Gastroesophageal sphincter (tissue), 4 donors: ENCODE data around the gene APOO. TPM values are rescaled to one million over a fixed set of nuclear protein-coding genes. Genes with fewer than 3 reads are reported as not detected.

Source experiments
- ATAC-seq: fragments of 150-250 bp; one replicate; pipeline ENCODE4 v1.9.1; 2016; ENCODE audit warnings: mild to moderate bottlenecking, moderate library complexity
- H3K27ac ChIP-seq, 4 donors: fragments of 200-600 bp; sonication (generic) in 3 of 4; 1 replicate in 3 of 4; 2 replicates in 1 of 4; pipeline ENCODE4 v1.5.1; 2016 to 2019
- H3K27me3 ChIP-seq: fragments of 200-600 bp; sonication (generic); one replicate; pipeline ENCODE4 v1.5.1; 2019
- H3K36me3 ChIP-seq, 2 donors: fragments of 200-600 bp; sonication (generic); one replicate each; pipeline ENCODE4 v1.5.1; 2019; ENCODE audit warnings: control low read depth in 1 of 2
- H3K4me1 ChIP-seq, 3 donors: fragments of 200-600 bp; sonication (generic); 1 replicate in 2 of 3; 2 replicates in 1 of 3; pipeline ENCODE4 v1.5.1; 2016 to 2019; ENCODE audit warnings: control low read depth in 2 of 3
- H3K4me3 ChIP-seq, 2 donors: fragments of 200-600 bp; sonication (generic); one replicate each; pipeline ENCODE4 v1.5.1; 2019; ENCODE audit warnings: mild to moderate bottlenecking in 1 of 2, moderate library complexity in 1 of 2
- H3K9me3 ChIP-seq, 3 donors: fragments of 200-600 bp; sonication (generic); one replicate each; pipeline ENCODE4 v1.5.1; 2017 to 2019; ENCODE audit warnings: control low read depth in 2 of 3
- CTCF ChIP-seq, 4 experiments: fragments of 200-600 bp in 2 of 4; fragments of 450-650 bp in 2 of 4; sonication (generic) in 1 of 4; IDR thresholded peaks; one replicate each; pipeline ENCODE4 v1.5.1; 2017 to 2019; ENCODE audit warnings: antibody characterized with exemption in 4 of 4, mild to moderate bottlenecking in 2 of 4, moderate library complexity in 2 of 4
- EP300 ChIP-seq: sonication (generic); formaldehyde crosslinking; IDR thresholded peaks from one replicate; pipeline ENCODE4 v1.6.1; 2017; ENCODE audit warnings: antibody characterized with exemption, mild to moderate bottlenecking
- POLR2A ChIP-seq, 2 donors: fragments of 450-650 bp; IDR thresholded peaks; one replicate each; pipeline ENCODE4 v1.6.1; 2017; ENCODE audit warnings: antibody characterized with exemption in 2 of 2, mild to moderate bottlenecking in 2 of 2, moderate library complexity in 1 of 2
- POLR2AphosphoS5 ChIP-seq: sonication (generic); formaldehyde crosslinking; IDR thresholded peaks from one replicate; pipeline ENCODE4 v1.6.1; 2017; ENCODE audit warnings: antibody characterized with exemption
- WGBS, 2 donors: methylation state at CpG; one replicate each; pipeline ENCODE4 v1.1.5; 2018; ENCODE audit warnings: low coverage in 1 of 2; 5-methylcytosine and 5-hydroxymethylcytosine counted together
- total RNA-seq, 4 donors: library from RNA; depleted of rRNA; stranded (reverse); fragments of >200 nt; gene quantifications; one replicate each; pipeline ENCODE4 v1.1.0, GENCODE V29; 2016

APOO gene
- total RNA-seq, 4 donors from 2014 or later, result 4.5 to 19.8 (median 8.7) TPM

- no peak overlapping the region for H3K27ac ChIP-seq
- TF ChIP-seq CTCF (IDR thresholded peaks at IDR 0.05), result no peak
- TF ChIP-seq POLR2A (IDR thresholded peaks at IDR 0.05), result no peak
- no peak for TF ChIP-seq POLR2AphosphoS5
- no peak for TF ChIP-seq EP300
- no peaks in the 10 kb centered on the region for H3K27me3 ChIP-seq
- WGBS, 2 donors, result 46 to 71% methylated on average over 3 of the region's 3 CpGs
- no peaks in the 10 kb centered on the region for H3K36me3 ChIP-seq
- no peaks in the 10 kb centered on the region for H3K9me3 ChIP-seq
- no peak overlapping the region for H3K4me3 ChIP-seq
- no peak for ATAC-seq
- H3K4me1 ChIP-seq, result no peaks in the 10 kb centered on the region
Observed at GRCh38 chrX:23822397-23822796, 85.3 kb downstream of the APOO start.

- no peak for ATAC-seq
- Histone ChIP-seq H3K36me3 (no peaks in the 10 kb centered on the region), H3K4me1 (no peaks in the 10 kb centered on the region), H3K27ac (no peak overlapping the region), H3K9me3 (no peaks in the 10 kb centered on the region), H3K27me3 (no peaks in the 10 kb centered on the region), H3K4me3 (no peak overlapping the region)
- WGBS, 2 donors, result 50 to 86% methylated on average over 1 of the region's 2 CpGs
- no peak for TF ChIP-seq POLR2A (IDR thresholded peaks at IDR 0.05)
- TF ChIP-seq POLR2AphosphoS5, result no peak
- TF ChIP-seq EP300, result no peak
- no peak for TF ChIP-seq CTCF (IDR thresholded peaks at IDR 0.05)
Observed at GRCh38 chrX:23821847-23822246, 85.9 kb downstream of the APOO start.

- Histone ChIP-seq H3K27me3 (no peaks in the 10 kb centered on the region), H3K36me3 (no peaks in the 10 kb centered on the region), H3K4me3 (no peak overlapping the region), H3K4me1 (no peaks in the 10 kb centered on the region), H3K27ac (no peak overlapping the region), H3K9me3 (no peaks in the 10 kb centered on the region)
- ATAC-seq, result no peak
- TF ChIP-seq POLR2AphosphoS5, result no peak
- TF ChIP-seq POLR2A (IDR thresholded peaks at IDR 0.05), result no peak
- TF ChIP-seq CTCF (IDR thresholded peaks at IDR 0.05), result no peak
- TF ChIP-seq EP300, result no peak
- WGBS, 2 donors, result 38 to 96% methylated on average over 1 to 4 of the region's 6 CpGs
Observed at GRCh38 chrX:23820235-23820782, 87.4 kb downstream of the APOO start.

- TF ChIP-seq POLR2A (IDR thresholded peaks at IDR 0.05) (no peak), EP300 (no peak), POLR2AphosphoS5 (no peak), CTCF (IDR thresholded peaks at IDR 0.05) (no peak)
- no peaks in the 10 kb centered on the region for H3K27me3 ChIP-seq
- no peak for ATAC-seq
- no peaks in the 10 kb centered on the region for H3K36me3 ChIP-seq
- no peaks in the 10 kb centered on the region for H3K9me3 ChIP-seq
- H3K27ac ChIP-seq, result no peak overlapping the region
- H3K4me1 ChIP-seq, result no peaks in the 10 kb centered on the region
- H3K4me3 ChIP-seq, result no peak overlapping the region
- 81 to 95% methylated on average over 4 to 9 of the region's 10 CpGs for WGBS, 2 donors
Observed at GRCh38 chrX:23819385-23820234, 88.1 kb downstream of the APOO start.

GRCh38 chrX:23817979-23818336, 89.8 kb downstream of the APOO start:
- no peaks in the 10 kb centered on the region for H3K9me3 ChIP-seq
- 72 to 74% methylated on average over 2 of the region's 3 CpGs for WGBS, 2 donors
- H3K27me3 ChIP-seq, result no peaks in the 10 kb centered on the region
- H3K4me3 ChIP-seq, result no peak overlapping the region
- H3K4me1 ChIP-seq, result no peaks in the 10 kb centered on the region
- no peak for ATAC-seq
- no peak overlapping the region for H3K27ac ChIP-seq
- TF ChIP-seq POLR2A (IDR thresholded peaks at IDR 0.05) (no peak), CTCF (IDR thresholded peaks at IDR 0.05) (no peak), POLR2AphosphoS5 (no peak), EP300 (no peak)
- H3K36me3 ChIP-seq, result no peaks in the 10 kb centered on the region
